Activated CD8-positive, alpha-beta memory T cell treated with anti-CD3 and anti-CD28 coated beads for 24 hours (primary cell): ENCODE measurements around the gene TMEM51.

ENCODE experiments used
- DNase-seq: peaks from one replicate; pipeline ENCODE4 v3.0.0-alpha.2; 2020

TMEM51 gene

GRCh38 chr1:15179485-15179883 lies 25.9 kb downstream of the TMEM51 start:
- DNase-seq = no peak

GRCh38 chr1:15180189-15180588 lies 26.6 kb downstream of the TMEM51 start:
- no peak for DNase-seq

GRCh38 chr1:15180945-15181523 lies 27.5 kb downstream of the TMEM51 start:
- no peak for DNase-seq

GRCh38 chr1:15181564-15181963 lies 28.0 kb downstream of the TMEM51 start:
- no peak for DNase-seq

GRCh38 chr1:15184436-15185241 lies 31.1 kb downstream of the TMEM51 start:
- no peak for DNase-seq

GRCh38 chr1:15185617-15186016 lies 32.1 kb downstream of the TMEM51 start:
- DNase-seq = no peak

GRCh38 chr1:15186073-15186845 lies 32.7 kb downstream of the TMEM51 start:
- no peak for DNase-seq

GRCh38 chr1:15186846-15187151 lies 33.3 kb downstream of the TMEM51 start:
- DNase-seq = no peak

- no peak for DNase-seq
Measured at GRCh38 chr1:15187175-15188129, 33.9 kb downstream of the TMEM51 start.

GRCh38 chr1:15188130-15188524 lies 34.6 kb downstream of the TMEM51 start:
- DNase-seq = no peak

- no peak for DNase-seq
Measured at GRCh38 chr1:15188678-15189077, 35.1 kb downstream of the TMEM51 start.

- no peak for DNase-seq
Measured at GRCh38 chr1:15189692-15190370, 36.3 kb downstream of the TMEM51 start.

- DNase-seq = no peak
Measured at GRCh38 chr1:15191267-15191666, 37.7 kb downstream of the TMEM51 start.

- no peak for DNase-seq
Measured at GRCh38 chr1:15191770-15192169, 38.2 kb downstream of the TMEM51 start.

- DNase-seq = no peak
Measured at GRCh38 chr1:15192916-15193550, 39.5 kb downstream of the TMEM51 start.

GRCh38 chr1:15195420-15196052 lies 42.0 kb downstream of the TMEM51 start:
- no peak for DNase-seq

GRCh38 chr1:15196069-15196468 lies 42.5 kb downstream of the TMEM51 start:
- DNase-seq = no peak

- DNase-seq = no peak
Measured at GRCh38 chr1:15196807-15197530, 43.4 kb downstream of the TMEM51 start.

GRCh38 chr1:15197591-15198447 lies 44.3 kb downstream of the TMEM51 start:
- DNase-seq = no peak

GRCh38 chr1:15198684-15199083 lies 45.1 kb downstream of the TMEM51 start:
- DNase-seq = no peak
